ENCODE measurements around the gene HNRNPA3.

GRCh38 chr2:177165061-177165583 lies 47.5 kb upstream of the HNRNPA3 start:
- TF ChIP-seq EZH2 (IDR thresholded peaks at IDR 0.05; ENCODE audit: borderline replicate concordance, insufficient read depth, low read depth, low read length, poor library complexity, severe bottlenecking) = no peak
- no peak for TF ChIP-seq CTCF (IDR thresholded peaks at IDR 0.05)

Data from B cell (primary cell).